Ovary (tissue), 3 donors: ENCODE data around the gene CIITA.

Experiments
- EP300 ChIP-seq: sonication (generic); formaldehyde crosslinking; IDR thresholded peaks from one replicate; pipeline ENCODE4 v1.6.1; 2017; ENCODE audit warnings: antibody characterized with exemption
- POLR2A ChIP-seq: fragments of 450-650 bp; IDR thresholded peaks from one replicate; pipeline ENCODE4 v1.6.1; 2017; ENCODE audit warnings: antibody characterized with exemption, mild to moderate bottlenecking, moderate library complexity
- TF ChIP-seq, protein P1 (sequence below), 3 donors: fragments of 450-650 bp in 2 of 3; fragments of 200-600 bp in 1 of 3; IDR thresholded peaks; one replicate each; pipeline versions ENCODE4 v1.5.1 to v1.8.0; 2016 to 2022; ENCODE audit warnings: antibody characterized with exemption in 3 of 3, mild to moderate bottlenecking in 1 of 3
- donor health status: DM: no; HTN: no; CAD: no.

DNA sequence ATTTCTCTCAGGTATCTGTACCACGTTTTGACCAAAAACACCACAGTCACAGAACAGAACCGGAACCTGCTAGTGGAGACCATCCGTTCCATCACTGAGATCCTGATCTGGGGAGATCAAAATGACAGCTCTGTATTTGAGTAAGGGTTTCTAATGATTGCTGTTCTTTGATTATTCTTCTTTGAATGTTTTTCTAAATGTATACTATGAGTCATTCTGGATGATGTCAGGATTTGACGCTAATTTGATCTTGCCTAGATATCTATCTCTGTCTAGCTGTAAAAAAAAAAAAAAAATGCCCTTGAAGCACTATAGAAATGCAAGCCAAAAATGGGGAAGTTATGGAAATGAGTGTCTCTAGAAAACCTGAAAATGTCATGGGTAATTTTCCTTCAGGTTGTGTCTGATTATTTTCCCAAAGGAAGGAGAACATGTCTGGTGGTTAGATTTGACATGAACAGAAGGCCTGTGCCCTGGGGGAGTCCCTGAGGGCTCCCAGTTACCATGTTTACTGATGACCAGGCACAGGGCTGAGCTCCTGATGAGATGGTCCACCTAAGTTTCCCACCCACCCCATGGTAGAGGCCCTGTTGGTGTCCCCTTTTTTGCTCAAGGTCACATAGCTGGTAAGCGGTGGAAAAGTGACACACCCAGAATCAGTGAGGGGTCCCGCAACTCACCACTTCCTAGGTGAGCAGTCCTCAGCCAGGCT lies 80.9 kb downstream of the CIITA start:
- TF ChIP-seq POLR2A (no peak), EP300 (no peak)
- TF ChIP-seq, protein P1, sequence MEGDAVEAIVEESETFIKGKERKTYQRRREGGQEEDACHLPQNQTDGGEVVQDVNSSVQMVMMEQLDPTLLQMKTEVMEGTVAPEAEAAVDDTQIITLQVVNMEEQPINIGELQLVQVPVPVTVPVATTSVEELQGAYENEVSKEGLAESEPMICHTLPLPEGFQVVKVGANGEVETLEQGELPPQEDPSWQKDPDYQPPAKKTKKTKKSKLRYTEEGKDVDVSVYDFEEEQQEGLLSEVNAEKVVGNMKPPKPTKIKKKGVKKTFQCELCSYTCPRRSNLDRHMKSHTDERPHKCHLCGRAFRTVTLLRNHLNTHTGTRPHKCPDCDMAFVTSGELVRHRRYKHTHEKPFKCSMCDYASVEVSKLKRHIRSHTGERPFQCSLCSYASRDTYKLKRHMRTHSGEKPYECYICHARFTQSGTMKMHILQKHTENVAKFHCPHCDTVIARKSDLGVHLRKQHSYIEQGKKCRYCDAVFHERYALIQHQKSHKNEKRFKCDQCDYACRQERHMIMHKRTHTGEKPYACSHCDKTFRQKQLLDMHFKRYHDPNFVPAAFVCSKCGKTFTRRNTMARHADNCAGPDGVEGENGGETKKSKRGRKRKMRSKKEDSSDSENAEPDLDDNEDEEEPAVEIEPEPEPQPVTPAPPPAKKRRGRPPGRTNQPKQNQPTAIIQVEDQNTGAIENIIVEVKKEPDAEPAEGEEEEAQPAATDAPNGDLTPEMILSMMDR (IDR thresholded peaks at IDR 0.05): no peak
